SIG-M5 treated with dmso at 0.1 percent for 504 hours (cell line): ENCODE measurements around the gene DEFB121.
"Not testable (repeated sequence)": the region's sequence is repeated elsewhere in the genome, so short reads cannot be mapped to it uniquely, and the experiment has no call there.

Experiments
- DNase-seq: peaks from one replicate; lab custom pipeline; 2025; ENCODE audit not compliant: unreplicated experiment; lab: John Stamatoyannopoulos, UW

Gene DEFB121, protein sequence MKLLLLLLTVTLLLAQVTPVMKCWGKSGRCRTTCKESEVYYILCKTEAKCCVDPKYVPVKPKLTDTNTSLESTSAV

GRCh38 chr20:31406115-31406514, at the start of gene DEFB121:
DEFB121 (minus strand) TSS chr20:31406215; CDS start chr20:31406152, 63 bp downstream.
- DNase-seq: no peak

DNA sequence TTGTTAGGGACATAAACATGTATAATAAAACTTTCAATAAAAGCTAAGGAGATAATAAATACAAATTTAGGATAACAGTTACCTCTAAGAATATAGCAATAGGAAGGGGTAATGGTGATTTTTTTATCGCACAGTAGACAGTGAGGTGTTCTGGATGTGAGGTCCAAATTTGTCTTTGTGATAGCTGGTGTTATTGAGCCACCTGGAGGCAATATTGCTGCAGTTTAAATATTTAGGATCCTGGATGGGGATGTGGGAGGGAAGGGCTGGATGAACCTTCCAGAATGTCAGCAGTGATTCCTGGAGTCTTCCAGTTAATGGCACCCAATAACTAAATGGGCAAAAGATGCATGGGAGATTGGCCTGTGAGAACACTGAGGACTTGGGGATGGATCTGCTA, 48.3 kb upstream of the DEFB121 start:
- DNase-seq: no peak

- no peak for DNase-seq
Observed at GRCh38 chr20:31452575-31452974, 46.6 kb upstream of the DEFB121 start.

DNA sequence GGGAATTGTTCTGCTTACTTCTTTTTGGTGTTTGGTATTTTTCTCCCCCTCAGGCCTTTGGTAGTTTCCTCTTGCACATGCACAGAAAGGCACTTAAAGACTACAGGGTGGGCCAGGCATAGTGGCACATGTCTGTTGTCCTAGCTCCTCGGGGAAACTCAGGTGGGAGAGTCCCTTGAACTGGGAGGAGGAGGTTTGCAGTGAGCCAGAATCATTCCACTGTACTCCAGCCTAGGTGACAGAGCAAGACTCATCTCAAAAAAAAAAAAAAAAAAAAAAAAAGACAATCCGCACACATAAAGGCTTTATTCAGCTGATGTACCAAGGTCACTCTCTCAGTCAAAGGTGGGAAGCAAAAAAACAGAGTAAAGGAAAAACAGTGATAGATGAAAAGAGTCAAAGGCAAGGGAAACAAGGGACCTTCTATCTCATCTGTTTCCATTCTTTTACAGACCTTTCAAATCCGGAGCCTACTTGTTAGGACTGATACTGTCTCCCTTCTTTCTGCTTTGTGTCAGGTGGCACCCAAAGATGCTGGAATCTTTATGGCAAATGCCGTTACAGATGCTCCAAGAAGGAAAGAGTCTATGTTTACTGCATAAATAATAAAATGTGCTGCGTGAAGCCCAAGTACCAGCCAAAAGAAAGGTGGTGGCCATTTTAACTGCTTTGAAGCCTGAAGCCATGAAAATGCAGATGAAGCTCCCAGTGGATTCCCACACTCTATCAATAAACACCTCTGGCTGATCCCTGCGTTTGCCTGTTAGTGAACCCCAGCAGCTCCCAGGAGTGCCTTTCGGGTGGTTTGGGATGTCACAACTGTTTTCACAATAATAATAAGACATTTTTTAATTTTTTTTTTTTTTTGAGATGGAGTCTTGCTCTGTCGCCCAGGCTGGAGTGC, 43.7 kb upstream of the DEFB121 start:
- no peak for DNase-seq

DNA sequence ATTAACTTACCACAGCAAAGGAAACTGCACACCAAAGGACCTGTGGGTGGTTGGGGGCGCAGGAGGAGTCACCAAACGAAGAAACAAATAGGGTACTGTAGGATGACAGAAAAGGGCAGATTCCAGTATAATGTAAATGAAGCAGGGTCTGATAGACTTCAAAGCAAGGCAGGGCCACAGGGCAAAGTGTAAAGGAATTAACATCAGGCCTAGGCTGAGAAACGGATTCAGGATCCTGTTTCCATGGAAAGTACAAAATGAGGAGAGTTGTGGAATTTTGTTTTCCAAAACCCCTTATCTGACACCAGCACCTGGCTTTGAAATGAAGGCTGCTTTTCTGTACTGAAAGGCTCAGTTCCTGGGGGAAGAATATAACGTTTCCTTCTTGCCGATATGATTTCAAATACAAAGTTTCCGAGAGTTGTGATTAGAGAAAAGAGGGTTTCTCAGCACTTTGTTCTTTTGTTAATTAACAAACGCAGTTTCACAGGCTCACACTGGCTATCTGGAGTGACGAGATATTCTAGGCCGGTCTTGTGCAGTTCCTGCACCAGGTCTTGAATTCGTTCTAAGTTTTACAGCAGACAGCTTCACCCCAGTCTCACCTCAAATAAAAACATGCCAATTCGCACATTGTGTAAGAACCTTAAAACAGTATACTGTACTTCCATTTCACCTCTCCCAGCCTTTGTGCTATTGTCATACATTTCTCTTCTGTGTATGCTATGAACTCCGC, 40.2 kb upstream of the DEFB121 start:
- DNase-seq: no peak

DNA sequence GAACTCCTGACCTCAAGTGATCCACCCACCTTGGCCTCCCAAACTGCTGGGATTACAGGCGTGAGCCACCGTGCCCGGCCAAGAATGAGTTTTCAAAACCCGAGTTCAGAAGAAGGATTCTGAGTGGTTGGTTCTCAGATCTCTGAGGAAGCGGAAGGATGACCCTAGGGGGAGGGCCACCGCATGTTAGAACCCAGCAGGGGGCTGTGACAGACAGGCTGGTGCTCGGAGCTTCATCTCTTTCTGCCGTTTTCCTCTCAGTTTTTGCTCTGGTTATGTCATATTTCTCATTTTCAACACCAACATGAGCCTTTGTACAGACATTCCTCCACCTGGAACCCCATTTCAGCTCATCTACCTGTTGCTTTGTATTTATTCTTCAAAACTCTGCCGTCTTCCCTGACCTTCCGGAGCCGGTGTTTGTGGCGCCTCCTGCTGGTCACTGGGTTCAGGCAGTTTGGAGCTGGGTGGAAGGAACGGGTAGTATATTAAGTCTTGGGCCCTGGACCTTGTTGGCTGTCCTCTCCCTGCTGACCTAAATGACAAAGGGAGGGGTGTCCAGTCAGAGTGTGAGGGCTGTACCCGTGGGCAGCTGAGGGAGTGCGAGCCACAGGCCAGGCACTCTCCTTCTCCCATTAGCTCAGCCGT, 34.1 kb upstream of the DEFB121 start, which contains the start of gene DEFB123:
Gene DEFB123, plus strand, starts transcription at position 621 of the 648 bp plus-strand sequence. CDS start 67 bp downstream, outside the sequence.
- no peak for DNase-seq

DNA sequence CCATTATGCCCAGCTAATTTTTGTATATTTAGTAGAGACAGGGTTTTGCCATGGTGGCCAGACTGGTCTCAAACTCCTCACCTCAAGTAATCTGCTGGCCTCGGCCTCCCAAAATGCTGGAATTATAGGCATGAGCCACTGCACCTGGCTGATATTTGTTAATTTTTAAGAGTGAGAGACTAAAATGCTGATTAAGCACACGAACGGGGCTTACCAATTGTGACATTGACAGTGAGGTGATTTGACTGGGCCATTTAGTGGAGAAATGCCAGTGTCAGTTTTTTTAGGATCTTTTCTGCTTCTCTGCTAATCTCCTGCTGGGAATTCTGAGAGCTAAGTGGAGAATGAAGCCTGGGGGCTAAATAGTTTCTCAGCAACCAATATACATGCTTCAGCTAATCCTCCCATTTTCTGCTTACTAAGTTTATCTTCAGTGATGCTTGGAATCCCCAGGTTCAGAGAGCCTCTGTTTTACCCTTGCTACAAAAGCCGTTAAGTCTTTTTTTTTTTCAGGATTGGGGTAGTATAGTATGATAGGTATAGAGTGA, 24.6 kb upstream of the DEFB121 start:
- DNase-seq: no peak

DNA sequence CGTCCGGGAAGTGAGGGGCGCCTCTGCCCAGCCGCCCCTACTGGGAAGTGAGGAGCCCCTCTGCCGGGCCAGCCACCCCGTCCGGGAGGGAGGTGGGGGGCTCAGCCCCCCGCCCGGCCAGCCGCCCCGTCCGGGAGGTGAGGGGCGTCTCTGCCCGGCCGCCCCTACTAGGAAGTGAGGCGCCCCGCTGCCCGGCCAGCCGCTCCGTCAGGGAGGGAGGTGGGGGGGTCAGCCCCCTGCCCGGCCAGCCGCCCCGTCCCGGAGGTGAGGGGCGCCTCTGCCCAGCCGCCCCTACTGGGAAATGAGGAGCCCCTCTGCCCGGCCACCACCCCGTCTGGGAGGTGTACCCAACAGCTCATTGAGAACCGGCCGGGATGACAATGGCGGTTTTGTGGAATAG, 21.6 kb upstream of the DEFB121 start:
- not testable (repeated sequence) for DNase-seq

DNA sequence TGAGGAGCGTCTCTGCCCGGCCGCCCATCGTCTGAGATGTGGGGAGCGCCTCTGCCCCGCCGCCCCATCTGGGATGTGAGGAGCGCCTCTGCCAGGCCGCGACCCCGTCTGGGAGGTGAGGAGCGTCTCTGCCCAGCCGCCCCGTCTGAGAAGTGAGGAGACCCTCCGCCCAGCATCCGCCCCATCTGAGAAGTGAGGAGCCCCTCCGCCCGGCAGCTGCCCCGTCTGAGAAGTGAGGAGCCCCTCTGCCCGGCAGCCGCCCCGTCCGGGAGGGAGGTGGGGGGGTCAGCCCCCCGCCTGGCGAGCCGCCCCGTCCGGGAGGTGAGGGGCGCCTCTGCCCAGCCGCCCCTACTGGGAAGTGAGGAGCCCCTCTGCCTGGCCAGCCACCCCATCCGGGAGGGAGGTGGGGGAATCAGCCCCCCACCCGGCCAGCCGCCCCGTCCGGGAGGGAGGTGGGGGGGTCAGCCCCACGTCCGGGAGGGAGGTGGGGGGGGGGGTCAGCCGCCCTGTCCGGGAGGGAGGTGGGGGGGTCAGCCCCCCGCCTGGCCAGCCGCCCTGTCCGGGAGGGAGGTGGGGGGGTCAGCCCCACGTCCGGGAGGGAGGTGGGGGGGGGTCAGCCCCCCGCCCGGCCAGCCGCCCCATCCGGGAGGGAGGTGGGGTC, 21.0 kb upstream of the DEFB121 start:
- DNase-seq: not testable (repeated sequence)

- no peak for DNase-seq
Observed at GRCh38 chr20:31425797-31426196, 19.8 kb upstream of the DEFB121 start.

DNA sequence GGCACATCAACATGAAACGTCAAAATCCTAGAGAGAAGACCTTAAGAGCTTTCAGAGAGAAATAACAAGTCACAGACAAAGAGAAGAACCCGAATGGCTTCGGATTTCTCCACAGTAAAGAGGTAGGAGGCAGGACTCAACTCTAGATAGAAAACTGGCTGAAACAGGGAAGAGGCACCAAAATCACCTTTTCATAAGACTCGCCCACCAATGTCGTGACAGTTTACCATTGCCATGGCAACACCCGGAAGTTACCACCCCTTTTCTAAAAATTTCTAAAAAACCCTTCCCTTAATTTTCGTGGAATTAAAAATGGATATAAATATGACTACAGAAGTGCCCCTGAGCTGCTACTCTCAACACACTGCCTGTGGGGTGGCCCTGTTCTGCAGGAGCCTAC, 12.3 kb upstream of the DEFB121 start:
- DNase-seq: no peak

GRCh38 chr20:31415653-31416052, 9.6 kb upstream of the DEFB121 start:
- no peak for DNase-seq

- no peak for DNase-seq
Observed at GRCh38 chr20:31414381-31414780, 8.4 kb upstream of the DEFB121 start.

GRCh38 chr20:31410011-31410410, 4.0 kb upstream of the DEFB121 start:
- DNase-seq: no peak

GRCh38 chr20:31403886-31404285, 2.1 kb downstream of the DEFB121 start:
- no peak for DNase-seq

GRCh38 chr20:31394900-31395299, 11.1 kb downstream of the DEFB121 start:
- DNase-seq: no peak

DNA sequence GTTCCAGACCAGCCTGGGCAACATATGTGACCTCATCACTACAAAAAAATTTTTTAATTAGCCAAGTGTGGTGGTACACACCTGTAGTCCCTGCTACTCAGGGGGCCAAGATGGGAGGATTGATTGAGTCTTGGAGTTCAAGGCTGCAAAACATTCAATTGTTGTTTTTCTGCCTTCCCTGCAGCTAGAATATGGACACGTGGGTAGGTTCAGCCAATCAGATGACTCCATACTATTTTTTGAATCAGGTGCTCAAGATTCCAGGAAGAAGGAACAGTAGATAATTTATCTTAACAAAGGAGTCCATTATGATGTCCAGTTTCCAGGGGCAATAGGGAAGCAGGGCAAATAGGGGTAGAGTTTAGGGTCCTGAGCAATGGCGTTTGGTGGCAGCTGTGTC, 13.2 kb downstream of the DEFB121 start:
- DNase-seq: no peak

- DNase-seq: no peak
Observed at GRCh38 chr20:31390490-31390889, 15.5 kb downstream of the DEFB121 start, which contains the start of gene DEFB119. DEFB119 (minus strand) TSS chr20:31390590; CDS start chr20:31390483, 107 bp downstream.

DNA sequence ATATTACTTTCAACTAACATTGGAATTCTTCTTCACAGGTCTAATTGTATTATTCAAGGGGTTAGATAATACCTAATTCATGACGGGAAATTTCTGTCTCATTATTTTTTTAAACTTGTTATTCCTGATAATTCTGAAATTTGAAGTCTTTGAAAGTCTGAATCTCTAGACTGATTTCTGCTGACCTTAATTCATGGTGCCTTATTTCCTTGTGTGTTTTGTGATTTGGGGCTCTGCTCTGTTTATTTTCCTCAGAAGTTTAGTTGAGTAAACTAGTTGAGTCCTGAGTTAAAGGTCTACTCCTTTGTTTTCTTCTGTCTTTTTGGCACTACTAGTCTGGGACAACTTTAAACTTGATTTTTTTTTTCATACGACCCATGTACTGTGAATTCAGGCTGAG, 31.7 kb downstream of the DEFB121 start:
- DNase-seq: no peak

DNA sequence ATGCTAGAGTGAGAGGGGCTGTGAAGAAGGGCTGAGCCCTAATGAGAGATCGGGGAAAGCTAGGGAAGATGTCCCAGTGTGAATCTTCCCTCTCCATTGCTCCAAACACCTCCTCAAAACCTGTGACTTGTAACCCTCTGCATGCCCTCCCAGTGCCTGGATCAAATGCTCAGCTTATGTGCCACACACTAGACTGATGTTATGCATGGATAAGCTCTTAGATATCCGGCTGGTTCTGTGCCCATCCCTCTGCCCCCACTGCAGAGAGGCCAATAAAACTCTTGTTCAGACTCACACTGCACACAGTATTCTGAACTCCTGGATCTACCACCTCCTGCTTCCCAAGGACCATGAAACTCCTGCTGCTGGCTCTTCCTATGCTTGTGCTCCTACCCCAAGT, 37.7 kb downstream of the DEFB121 start, which contains the start of gene DEFB118:
Gene DEFB118, plus strand, starts transcription at position 301 of the 400 bp plus-strand sequence. Its CDS starts 50 bp downstream, at position 351.
- DNase-seq: no peak
